Endothelial cell of hepatic sinusoid (primary cell): ENCODE results near the gene RAD51B.

Experiments used
- in situ Hi-C: cut with HindIII; loops from 2 replicates; pipeline ENCODE4 v1.10.0; 2017; ENCODE audit warnings: low sequenced_read_pairs

RAD51B gene

GRCh38 chr14:68223631-68224030 lies 404.1 kb downstream of the RAD51B start:
- in situ Hi-C loops: no loop called here

GRCh38 chr14:68225321-68225720 lies 405.7 kb downstream of the RAD51B start:
- in situ Hi-C loops: loop anchor here (5.0 kb wide), 1 partner anchor 33 kb away; no protein-coding TSS in a partner anchor

- in situ Hi-C loops: loop anchor here (5.0 kb wide), 1 partner anchor 34 kb away; no protein-coding TSS in a partner anchor
These were observed 406.9 kb downstream of the RAD51B start for GRCh38 chr14:68226523-68226922.

- in situ Hi-C loops: loop anchor here (5.0 kb wide), 1 partner anchor 36 kb away; no protein-coding TSS in a partner anchor
These were observed 409.1 kb downstream of the RAD51B start for GRCh38 chr14:68228656-68229055.

- in situ Hi-C loops: loop anchor here (5.0 kb wide), 1 partner anchor 37 kb away; no protein-coding TSS in a partner anchor
These were observed 410.0 kb downstream of the RAD51B start for GRCh38 chr14:68229423-68230100.

GRCh38 chr14:68230202-68230949 lies 410.8 kb downstream of the RAD51B start:
- in situ Hi-C loops: no loop called here

GRCh38 chr14:68230950-68231717 lies 411.6 kb downstream of the RAD51B start:
- in situ Hi-C loops: no loop called here

- in situ Hi-C loops: no loop called here
These were observed 412.3 kb downstream of the RAD51B start for GRCh38 chr14:68231898-68232297.

GRCh38 chr14:68232300-68233055 lies 412.9 kb downstream of the RAD51B start:
- in situ Hi-C loops: no loop called here

GRCh38 chr14:68233101-68233784 lies 413.7 kb downstream of the RAD51B start:
- in situ Hi-C loops: no loop called here

GRCh38 chr14:68234101-68234905 lies 414.7 kb downstream of the RAD51B start:
- in situ Hi-C loops: no loop called here

GRCh38 chr14:68235011-68235410 lies 415.4 kb downstream of the RAD51B start:
- in situ Hi-C loops: no loop called here

- in situ Hi-C loops: no loop called here
These were observed 417.2 kb downstream of the RAD51B start for GRCh38 chr14:68236582-68237458.

GRCh38 chr14:68238551-68238950 lies 419.0 kb downstream of the RAD51B start:
- in situ Hi-C loops: no loop called here

- in situ Hi-C loops: no loop called here
These were observed 419.4 kb downstream of the RAD51B start for GRCh38 chr14:68238976-68239375.

- in situ Hi-C loops: no loop called here
These were observed 420.6 kb downstream of the RAD51B start for GRCh38 chr14:68239988-68240771.

GRCh38 chr14:68241862-68242487 lies 422.4 kb downstream of the RAD51B start:
- in situ Hi-C loops: no loop called here
